HG03460 (cell line): ENCODE results near the gene SORCS2.
"Not testable (repeated sequence)": the region's sequence is repeated elsewhere in the genome, so short reads cannot be mapped to it uniquely, and the experiment has no call there.

ENCODE experiments used
- ATAC-seq: cut with Tn5 transposase; IDR thresholded peaks from one replicate; pipeline ENCODE4 v1.9.1; 2021; ENCODE audit not compliant: unreplicated experiment

The SORCS2 gene

GRCh38 chr4:7434766-7435150 lies 242.4 kb downstream of the SORCS2 start, which contains the start of gene PSAPL1:
TSS of gene PSAPL1 (minus strand) at chr4:7434930. CDS start at chr4:7434879, 51 bp downstream.
- ATAC-seq = no peak

- ATAC-seq = no peak
Measured at GRCh38 chr4:7435471-7436061, 243.2 kb downstream of the SORCS2 start.

- no peak for ATAC-seq
Measured at GRCh38 chr4:7436256-7436655, 243.9 kb downstream of the SORCS2 start.

DNA sequence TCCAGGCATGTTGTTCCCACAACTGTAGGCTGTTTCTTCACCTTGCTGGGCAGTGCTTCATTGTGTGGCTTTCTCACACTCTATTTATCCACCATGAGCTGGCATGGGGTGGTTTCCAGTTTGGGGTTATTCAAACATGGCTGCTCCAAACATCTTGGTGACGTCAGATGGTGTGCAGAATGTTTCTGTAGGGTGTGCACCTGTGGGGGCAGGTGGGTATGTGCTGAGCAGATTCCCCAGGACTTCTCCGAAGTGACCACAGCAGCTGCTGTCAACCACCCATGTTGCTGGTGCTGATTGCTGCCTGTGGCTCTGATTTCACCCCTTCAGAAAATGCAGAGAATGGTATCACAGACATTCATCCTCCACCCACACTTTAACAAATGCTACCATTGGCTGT lies 247.4 kb downstream of the SORCS2 start:
- no peak for ATAC-seq

DNA sequence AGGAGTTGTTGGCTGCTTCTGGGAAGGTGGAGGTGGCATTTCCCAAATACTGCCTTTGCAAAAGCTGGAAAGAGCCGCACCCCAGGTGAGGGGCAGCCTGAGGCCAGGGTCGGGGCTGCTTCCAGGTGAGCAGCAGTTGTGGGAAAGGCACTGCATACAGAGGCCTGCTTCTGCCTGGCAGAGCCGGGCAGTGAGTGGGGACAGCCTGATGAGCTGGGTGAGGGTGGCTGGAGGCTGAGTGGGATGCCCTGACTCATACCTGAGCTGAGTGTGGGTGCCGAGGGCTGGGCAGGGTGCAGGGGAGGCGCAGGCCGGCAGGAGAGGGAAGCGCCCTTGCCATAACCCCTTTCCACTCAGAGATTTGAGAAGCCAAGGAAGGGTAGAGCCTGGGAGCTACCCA lies 248.9 kb downstream of the SORCS2 start:
- no peak for ATAC-seq

DNA sequence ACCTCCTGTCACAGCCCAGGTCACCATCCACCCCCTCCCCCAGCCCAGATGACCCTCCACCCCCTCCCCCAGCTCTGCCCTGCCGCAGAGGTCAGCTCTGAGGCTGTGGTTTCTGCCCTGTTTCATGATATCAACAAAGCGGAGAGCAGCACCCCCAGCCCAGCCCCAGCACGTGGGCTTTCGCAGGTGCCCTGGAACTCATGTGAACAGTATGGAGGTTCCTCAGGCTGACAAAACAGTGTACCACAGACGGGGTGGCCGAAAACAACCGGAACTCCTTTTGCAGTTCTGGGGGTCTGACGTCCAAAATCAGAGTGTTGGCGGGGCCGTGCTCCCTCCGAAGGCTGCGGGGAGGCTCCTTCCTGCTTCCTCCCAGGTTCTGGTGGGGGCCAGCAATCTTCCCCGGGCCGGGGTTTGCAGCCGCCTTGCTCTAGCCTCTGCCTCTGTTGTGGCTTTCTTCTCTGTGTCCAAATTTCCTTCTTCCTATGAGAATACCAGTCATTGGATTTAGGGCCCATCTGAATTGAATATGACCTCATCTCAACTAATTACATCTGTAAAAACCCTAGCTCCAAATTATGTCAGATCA lies 250.3 kb downstream of the SORCS2 start:
- no peak for ATAC-seq

DNA sequence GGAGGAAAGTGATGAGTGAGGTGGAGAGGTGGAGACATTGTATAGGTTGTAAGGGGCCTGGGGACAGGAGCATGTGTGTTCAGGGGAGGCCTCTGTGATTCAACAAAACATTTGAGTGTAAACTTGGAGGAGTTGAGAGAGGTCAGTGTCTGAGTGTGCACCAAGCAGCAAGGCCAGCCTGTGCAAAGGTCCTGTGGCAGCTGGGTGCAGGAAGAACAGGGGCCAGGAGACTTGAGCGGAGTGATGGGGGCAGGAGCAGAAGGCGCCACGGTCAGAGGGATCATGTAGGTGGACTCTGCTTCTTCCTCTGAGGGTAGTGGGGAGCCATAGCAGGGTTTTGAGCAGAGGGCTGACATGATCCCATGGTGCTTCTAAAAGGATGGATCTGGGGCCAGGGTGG lies 252.0 kb downstream of the SORCS2 start:
- no peak for ATAC-seq

DNA sequence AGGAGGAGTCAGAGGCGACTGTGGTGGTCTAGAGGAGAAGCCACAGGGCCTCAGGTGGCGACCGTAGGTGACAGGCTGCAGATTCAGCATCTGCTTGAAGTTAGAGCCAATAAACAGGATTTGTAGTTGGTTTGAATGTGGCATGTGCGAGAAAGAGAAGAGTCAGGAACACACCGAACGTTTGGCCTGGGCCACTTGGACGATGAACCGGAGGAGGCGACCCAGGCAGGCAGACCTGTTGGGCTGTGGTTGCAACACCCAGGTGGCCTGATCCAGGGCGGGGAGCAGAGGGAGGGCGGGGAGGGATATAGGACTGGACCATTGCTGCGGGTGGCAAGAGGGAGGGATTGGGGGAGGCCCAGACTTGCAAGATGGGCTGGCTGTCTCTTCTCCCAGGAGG lies 252.4 kb downstream of the SORCS2 start:
- ATAC-seq = no peak

GRCh38 chr4:7447236-7447635 lies 254.9 kb downstream of the SORCS2 start:
- ATAC-seq = no peak

GRCh38 chr4:7448036-7448435 lies 255.7 kb downstream of the SORCS2 start:
- ATAC-seq = no peak

DNA sequence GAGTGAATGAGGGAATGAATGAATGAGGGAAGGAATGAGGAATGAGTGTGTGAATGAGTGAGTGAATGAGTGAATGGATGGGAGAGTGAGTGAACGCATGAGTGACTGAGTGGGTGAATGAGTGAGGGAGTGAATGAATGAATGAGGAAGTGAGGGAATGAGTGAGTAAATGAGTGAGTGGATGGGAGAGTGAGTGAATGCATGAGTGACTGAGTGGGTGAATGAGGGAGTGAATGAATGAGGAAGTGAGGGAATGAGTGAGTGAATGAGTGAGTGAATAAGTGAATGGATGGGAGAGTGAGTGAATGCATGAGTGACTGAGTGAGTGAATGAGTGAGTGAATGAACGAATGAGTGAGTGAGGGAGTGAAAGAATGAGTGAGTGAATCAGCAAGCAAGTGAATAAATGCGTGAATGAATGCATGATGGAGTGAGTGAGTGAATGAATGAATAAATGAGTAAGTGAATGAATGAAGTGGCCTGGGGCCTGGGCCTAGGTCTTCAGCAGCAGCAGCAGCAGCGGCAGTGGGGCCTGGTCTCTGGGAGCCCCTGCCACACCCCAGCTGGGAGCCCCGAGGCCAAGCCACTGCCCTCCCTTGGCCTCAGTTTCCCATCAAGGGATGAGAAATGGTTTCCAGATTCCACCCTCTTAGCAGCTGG lies 258.6 kb downstream of the SORCS2 start:
- no peak for ATAC-seq

DNA sequence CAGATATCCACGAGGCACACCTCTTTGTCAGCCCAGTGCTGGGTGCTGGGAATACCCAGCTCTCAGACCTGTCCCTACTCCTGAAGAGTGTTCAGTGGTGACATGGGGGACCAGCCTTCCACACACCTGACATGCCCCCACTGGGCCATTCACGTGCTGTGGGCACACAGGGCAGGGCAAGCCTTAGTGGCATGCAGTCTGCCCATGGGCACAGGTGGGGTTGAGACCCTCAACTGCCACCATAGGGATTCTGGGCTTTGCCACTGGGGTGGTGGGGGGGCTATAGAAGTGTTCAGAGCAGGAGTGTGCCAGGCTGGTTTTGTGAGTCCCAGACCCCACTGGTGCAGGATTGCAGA lies 259.1 kb downstream of the SORCS2 start:
- ATAC-seq = no peak

- ATAC-seq = no peak
Measured at GRCh38 chr4:7451800-7452199, 259.5 kb downstream of the SORCS2 start.

DNA sequence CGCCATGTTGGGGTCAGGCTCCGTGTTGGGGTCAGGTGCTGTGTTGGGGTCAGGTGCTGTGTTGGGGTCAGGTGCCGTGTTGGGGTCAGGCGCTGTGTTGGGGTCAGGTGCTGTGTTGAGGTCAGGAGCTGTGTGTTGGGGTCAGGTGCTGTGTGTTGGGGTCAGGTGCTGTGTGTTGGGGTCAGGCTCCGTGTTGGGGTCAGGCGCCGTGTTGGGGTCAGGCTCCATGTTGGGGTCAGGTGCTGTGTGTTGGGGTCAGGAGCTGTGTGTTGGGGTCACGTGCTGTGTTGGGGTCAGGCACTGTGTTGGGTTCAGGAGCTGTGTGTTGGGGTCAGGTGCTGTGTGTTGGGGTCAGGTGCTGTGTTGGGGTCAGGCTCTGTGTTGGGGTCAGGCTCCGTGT lies 260.5 kb downstream of the SORCS2 start:
- ATAC-seq = not testable (repeated sequence)

DNA sequence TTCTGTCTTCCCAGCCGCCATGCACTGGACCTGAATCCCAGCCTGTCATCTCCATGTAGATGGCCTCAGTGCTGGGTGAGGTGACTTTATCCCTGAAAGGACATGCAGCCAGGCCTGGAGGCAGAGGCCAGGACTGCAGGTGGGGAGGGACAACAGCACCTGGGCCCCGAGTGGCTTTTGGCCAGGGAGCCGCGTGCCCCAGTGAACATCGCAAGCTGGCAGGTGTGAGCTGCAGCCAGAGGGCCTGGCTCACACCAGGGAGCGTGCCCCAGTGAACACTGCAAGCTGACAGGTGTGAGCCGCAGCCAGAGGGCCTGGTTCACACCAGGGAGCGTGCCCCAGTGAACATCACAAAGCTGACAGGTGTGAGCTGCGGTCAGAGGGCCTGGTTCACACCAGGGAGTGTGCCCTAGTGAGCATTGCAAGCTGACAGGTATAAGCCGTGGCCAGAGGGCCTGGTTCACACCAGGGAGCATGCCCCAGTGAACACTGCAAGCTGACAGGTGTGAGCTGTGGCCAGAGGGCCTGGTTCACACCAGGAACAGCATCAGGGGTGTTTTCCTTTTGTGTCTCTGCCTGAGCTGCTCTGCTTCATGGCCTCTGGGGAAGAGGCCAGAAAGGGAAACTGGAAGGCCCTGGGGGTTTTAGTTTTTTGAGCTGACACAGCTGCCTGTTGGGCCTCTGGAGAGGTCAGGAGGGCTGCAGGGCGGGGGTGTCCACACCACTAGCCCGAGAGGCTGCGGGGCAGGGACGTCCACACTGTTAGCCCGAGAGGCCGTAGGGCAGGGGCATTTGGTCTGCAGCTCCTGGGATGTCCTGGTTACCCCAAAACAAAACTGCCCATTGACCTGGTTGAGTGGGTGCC lies 265.1 kb downstream of the SORCS2 start:
- ATAC-seq = no peak

GRCh38 chr4:7458066-7458425 lies 265.7 kb downstream of the SORCS2 start:
- ATAC-seq = no peak

- no peak for ATAC-seq
Measured at GRCh38 chr4:7458477-7458876, 266.1 kb downstream of the SORCS2 start.

DNA sequence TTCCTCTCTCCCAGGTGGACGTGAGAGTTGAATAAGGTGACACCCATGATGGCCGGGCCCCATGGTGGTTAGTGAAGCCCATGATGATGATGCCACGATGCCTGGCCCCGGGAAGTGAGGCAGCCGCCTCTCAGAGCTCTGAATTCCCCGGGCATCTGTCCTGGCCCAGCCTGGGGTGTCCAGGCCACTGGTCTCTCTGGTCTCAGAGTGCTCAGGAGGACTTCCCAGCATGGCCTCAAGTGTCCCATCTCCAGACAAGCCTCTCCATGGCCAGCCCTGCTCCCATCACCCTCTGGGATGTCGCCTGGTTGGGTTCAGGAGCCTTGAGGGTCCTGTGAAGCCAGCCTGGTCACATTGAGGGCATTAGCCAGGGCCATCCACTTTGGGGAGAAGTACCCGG lies 267.1 kb downstream of the SORCS2 start:
- ATAC-seq = no peak

DNA sequence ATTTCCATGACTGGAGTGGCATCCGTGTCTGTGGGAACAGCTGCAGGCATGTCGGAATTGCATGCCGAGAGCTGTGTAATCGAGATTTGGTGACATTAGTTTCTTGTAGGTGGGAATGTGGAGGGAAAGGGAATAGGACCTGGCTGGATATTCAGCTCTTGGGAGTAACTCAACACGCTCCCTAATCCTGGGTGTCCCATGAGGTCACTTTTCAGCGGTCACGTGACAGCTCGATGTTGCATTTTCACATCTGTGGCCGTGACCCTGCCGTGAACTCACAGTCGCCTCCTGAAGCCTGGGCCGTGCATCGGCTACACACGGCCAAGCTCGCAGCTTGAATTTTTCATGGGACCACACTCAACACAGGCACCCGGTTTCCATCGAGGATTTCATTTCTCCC lies 268.2 kb downstream of the SORCS2 start:
- ATAC-seq = no peak

- ATAC-seq = no peak
Measured at GRCh38 chr4:7461230-7461629, 268.9 kb downstream of the SORCS2 start.

- ATAC-seq = no peak
Measured at GRCh38 chr4:7462509-7462971, 270.2 kb downstream of the SORCS2 start.
